ENCODE data around the gene CDC42EP5. TPM values are rescaled to one million over a fixed set of nuclear protein-coding genes. Genes with fewer than 3 reads are reported as not detected.
"Not testable (repeated sequence)": the region's sequence is repeated elsewhere in the genome, so short reads cannot be mapped to it uniquely, and the experiment has no call there.

CDC42EP5 gene
- total and polyA plus RNA-seq, 5 donors from 2014 or later, result not detected

DNA sequence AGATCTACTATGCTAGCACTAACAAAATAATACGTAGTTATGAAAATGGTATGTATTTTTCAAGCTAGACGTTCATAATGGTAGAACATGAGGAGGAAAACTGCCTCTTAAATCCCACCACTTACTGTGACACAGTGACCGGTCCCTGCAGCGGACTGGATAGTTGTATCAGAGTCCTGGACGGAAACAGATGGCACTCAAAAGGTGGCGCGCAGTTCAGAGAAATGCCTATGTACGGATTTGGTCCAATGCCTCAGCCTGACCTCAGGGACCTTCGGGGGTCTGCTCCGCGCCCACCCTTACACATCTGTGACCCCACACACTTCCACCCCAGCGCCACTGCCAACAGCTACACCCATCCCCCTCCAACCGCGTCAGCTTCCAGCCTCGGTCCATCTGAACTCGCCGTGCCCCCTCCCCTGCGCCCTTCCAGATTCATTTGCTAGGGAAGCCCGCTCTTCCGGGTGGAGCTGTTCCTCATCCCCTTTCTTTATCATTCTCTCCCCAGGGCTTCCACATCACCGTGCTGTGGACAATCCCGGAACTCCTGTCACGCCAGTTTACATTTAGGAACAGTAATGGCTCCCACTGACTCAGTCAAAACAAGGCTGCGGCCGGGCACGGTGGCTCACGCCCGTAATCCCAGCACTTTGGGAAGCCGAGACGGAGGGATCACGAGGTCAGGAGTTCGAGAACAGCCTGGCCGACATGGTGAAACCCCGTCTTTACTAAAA lies 24.9 kb downstream of the CDC42EP5 start:
- Histone ChIP-seq H3K27ac (ENCODE audit: insufficient read depth, low read length, poor library complexity, severe bottlenecking) (peak overlapping the region; percentile 97), H3K4me1 (ENCODE audit: control insufficient read depth, insufficient read depth, low read length, poor library complexity, severe bottlenecking) (peaks cover 46% of the 10 kb centered on the region), H3K4me3 (ENCODE audit: low read depth, low read length) (peak overlapping the region; percentile 90), H3K9me3 (ENCODE audit: control insufficient read depth in 2 of 2, low read length in 2 of 2) (no peaks in the 10 kb centered on the region), H3K36me3 (ENCODE audit: control insufficient read depth, insufficient read depth, low read length) (peaks cover 35% of the 10 kb centered on the region), H3K27me3 (ENCODE audit: control insufficient read depth, insufficient read depth, low read length) (no peaks in the 10 kb centered on the region)
- ATAC-seq (ENCODE audit: low read depth in 2 of 2), result peak in 1 of 2 donors; percentile 5
- peak in 2 of 3 donors; percentile 21 to 43 for DNase-seq
- peaks cover 6 to 64% (median 34%) of the 10 kb centered on the region in 4 donors for H3K4me1 Mint-ChIP-seq
- peak overlapping the region; percentile 98 to 100 (median 100) for H3K27ac Mint-ChIP-seq
- H3K36me3 Mint-ChIP-seq, result peaks cover 15% of the 10 kb centered on the region
- H3K27me3 Mint-ChIP-seq, result peaks cover 11% of the 10 kb centered on the region
- H3K9me3 Mint-ChIP-seq, result peaks cover 0 to 4% (median 0%) of the 10 kb centered on the region in 7 donors
- peak overlapping the region; percentile 93 to 98 (median 97) for H3K4me3 Mint-ChIP-seq

DNA sequence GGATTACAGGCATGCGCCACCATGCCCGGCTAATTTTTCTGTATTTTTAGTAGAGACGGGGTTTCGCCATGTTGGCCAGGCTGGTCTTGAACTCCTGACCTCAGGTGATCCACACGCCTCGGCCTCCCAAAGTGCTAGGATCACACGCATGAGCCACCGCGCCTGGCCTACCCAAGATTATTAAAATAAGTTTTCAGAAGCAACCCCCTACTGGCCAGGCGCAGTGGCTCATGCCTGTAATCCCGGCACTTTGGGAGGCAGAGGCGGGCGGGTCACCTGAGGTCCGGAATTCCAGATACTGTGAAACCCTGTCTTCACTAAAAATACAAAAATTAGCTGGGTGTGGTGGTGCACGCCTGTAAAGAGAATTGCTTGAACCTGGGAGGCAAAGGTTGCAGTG lies 26.7 kb downstream of the CDC42EP5 start:
- Histone ChIP-seq H3K4me1 (ENCODE audit: control insufficient read depth, insufficient read depth, low read length, poor library complexity, severe bottlenecking) (peaks cover 33% of the 10 kb centered on the region), H3K36me3 (ENCODE audit: control insufficient read depth, insufficient read depth, low read length) (peaks cover 17% of the 10 kb centered on the region)
- not testable (repeated sequence) for H3K9me3 Mint-ChIP-seq; H3K27ac ChIP-seq (ENCODE audit: insufficient read depth, low read length, poor library complexity, severe bottlenecking); ATAC-seq (ENCODE audit: low read depth in 2 of 2); H3K9me3 ChIP-seq (ENCODE audit: control insufficient read depth in 2 of 2, low read length in 2 of 2); H3K27me3 ChIP-seq (ENCODE audit: control insufficient read depth, insufficient read depth, low read length); DNase-seq; H3K4me3 ChIP-seq (ENCODE audit: low read depth, low read length); H3K27ac Mint-ChIP-seq
- H3K4me1 Mint-ChIP-seq, result peaks cover 5 to 48% (median 31%) of the 10 kb centered on the region in 4 donors
- H3K36me3 Mint-ChIP-seq, result peaks cover 18% of the 10 kb centered on the region
- peaks cover 11% of the 10 kb centered on the region for H3K27me3 Mint-ChIP-seq
- H3K4me3 Mint-ChIP-seq, result peak overlapping the region in 1 of 4 donors; percentile 7

DNA sequence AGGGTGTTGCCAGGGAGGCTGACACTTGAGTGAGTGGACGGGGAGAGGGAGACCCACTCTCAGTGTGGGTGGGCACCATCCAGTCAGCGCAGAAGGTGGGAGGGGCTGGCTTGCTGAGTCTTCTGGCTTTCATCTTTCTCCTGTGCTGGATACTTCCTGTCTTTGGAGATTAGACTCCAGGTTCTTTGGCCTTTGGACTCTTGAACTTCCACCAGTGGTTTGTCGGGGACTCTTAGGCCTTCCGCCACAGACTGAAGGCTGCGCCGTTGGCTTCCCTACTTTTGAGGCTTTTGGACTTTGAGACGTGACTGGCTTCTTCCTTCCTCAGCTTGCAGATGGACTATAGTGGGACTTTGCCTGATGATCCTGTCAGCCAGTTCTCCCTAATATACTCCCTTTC lies 28.4 kb downstream of the CDC42EP5 start:
- Mint-ChIP-seq H3K4me1 (peaks cover 5 to 32% (median 18%) of the 10 kb centered on the region in 4 donors), H3K27ac (peak overlapping the region in 1 of 3 donors; percentile 25), H3K36me3 (peaks cover 12% of the 10 kb centered on the region), H3K9me3 (peaks cover 0 to 4% (median 0%) of the 10 kb centered on the region in 7 donors), H3K27me3 (peaks cover 11% of the 10 kb centered on the region), H3K4me3 (peak overlapping the region in 1 of 4 donors; percentile 67)
- DNase-seq, result no peak
- H3K4me3 ChIP-seq (ENCODE audit: low read depth, low read length), result no peak overlapping the region
- H3K9me3 ChIP-seq (ENCODE audit: control insufficient read depth in 2 of 2, low read length in 2 of 2), result no peaks in the 10 kb centered on the region
- ATAC-seq (ENCODE audit: low read depth in 2 of 2), result no peak
- no peaks in the 10 kb centered on the region for H3K27me3 ChIP-seq (ENCODE audit: control insufficient read depth, insufficient read depth, low read length)
- H3K4me1 ChIP-seq (ENCODE audit: control insufficient read depth, insufficient read depth, low read length, poor library complexity, severe bottlenecking), result peaks cover 17% of the 10 kb centered on the region
- no peak overlapping the region for H3K27ac ChIP-seq (ENCODE audit: insufficient read depth, low read length, poor library complexity, severe bottlenecking)
- peaks cover 11% of the 10 kb centered on the region for H3K36me3 ChIP-seq (ENCODE audit: control insufficient read depth, insufficient read depth, low read length)

DNA sequence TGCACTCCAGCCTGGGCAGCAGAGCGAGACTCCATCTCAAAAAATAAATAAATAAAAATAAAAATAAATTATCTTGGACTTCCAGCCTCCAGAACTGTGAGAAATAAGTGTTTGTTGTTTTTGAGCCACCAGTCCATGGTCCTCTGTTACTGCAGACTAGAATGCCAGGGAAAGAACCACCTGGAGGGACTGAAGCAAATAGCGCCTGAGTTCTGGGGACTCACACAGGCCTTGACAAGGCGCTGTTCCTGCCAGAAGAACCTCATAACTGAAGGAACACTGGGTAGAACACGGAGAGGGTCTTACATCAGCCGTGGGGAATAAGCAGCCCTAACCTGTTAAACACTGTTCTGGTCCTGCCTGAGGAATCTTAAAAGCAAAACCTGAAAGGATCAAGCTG lies 32.5 kb downstream of the CDC42EP5 start:
- DNase-seq (no peak), ATAC-seq (ENCODE audit: low read depth in 2 of 2) (no peak)
- no peaks in the 10 kb centered on the region for H3K9me3 ChIP-seq (ENCODE audit: control insufficient read depth in 2 of 2, low read length in 2 of 2)
- Mint-ChIP-seq H3K4me1 (peaks cover 7 to 15% (median 10%) of the 10 kb centered on the region in 4 donors), H3K36me3 (peaks cover 12% of the 10 kb centered on the region), H3K27ac (no peak overlapping the region), H3K9me3 (no peaks in the 10 kb centered on the region), H3K27me3 (no peaks in the 10 kb centered on the region), H3K4me3 (no peak overlapping the region)
- H3K4me3 ChIP-seq (ENCODE audit: low read depth, low read length), result no peak overlapping the region
- H3K4me1 ChIP-seq (ENCODE audit: control insufficient read depth, insufficient read depth, low read length, poor library complexity, severe bottlenecking), result no peaks in the 10 kb centered on the region
- H3K27ac ChIP-seq (ENCODE audit: insufficient read depth, low read length, poor library complexity, severe bottlenecking), result no peak overlapping the region
- H3K36me3 ChIP-seq (ENCODE audit: control insufficient read depth, insufficient read depth, low read length), result peaks cover 9% of the 10 kb centered on the region
- no peaks in the 10 kb centered on the region for H3K27me3 ChIP-seq (ENCODE audit: control insufficient read depth, insufficient read depth, low read length)

DNA sequence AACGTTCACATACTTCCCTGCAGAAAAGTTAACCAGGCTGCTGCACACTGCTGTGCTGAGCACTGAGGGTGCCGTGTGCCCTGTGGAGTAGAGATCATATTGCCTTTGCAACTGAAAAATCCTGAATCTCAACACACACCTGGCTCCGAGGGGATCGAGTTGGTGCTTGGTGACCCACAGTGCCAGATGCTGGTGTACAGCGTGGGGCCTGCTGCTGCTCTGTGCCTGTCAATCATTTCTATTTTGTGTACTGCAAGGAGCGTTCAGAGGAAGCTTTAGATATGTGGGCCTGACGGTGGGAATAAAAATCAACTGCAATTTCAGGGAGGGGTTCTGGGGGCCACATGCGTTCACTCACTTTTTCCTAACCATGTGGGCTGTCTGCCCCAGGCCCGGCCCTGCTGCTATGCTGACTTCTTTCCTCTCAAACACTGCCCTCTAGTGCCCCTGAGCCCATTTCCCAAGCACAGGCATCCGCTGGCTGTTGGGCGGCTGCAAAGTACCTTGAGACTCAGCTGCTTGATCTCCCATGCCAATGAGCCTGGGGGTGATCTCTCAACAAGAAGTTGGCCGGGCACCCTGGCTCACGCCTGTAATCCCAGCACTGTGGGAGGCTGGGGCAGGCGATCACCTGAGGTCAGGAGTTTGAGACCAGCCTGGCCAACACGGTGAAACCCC lies 33.8 kb downstream of the CDC42EP5 start:
- peaks cover 7 to 23% (median 14%) of the 10 kb centered on the region in 4 donors for H3K4me1 Mint-ChIP-seq
- H3K36me3 Mint-ChIP-seq, result peaks cover 8% of the 10 kb centered on the region
- Histone ChIP-seq H3K9me3 (ENCODE audit: control insufficient read depth in 2 of 2, low read length in 2 of 2) (no peaks in the 10 kb centered on the region), H3K36me3 (ENCODE audit: control insufficient read depth, insufficient read depth, low read length) (no peaks in the 10 kb centered on the region), H3K27ac (ENCODE audit: insufficient read depth, low read length, poor library complexity, severe bottlenecking) (no peak overlapping the region), H3K4me1 (ENCODE audit: control insufficient read depth, insufficient read depth, low read length, poor library complexity, severe bottlenecking) (peaks cover 5% of the 10 kb centered on the region), H3K27me3 (ENCODE audit: control insufficient read depth, insufficient read depth, low read length) (no peaks in the 10 kb centered on the region), H3K4me3 (ENCODE audit: low read depth, low read length) (no peak overlapping the region)
- H3K27me3 Mint-ChIP-seq, result no peaks in the 10 kb centered on the region
- peak in 1 of 2 donors; percentile 39 for ATAC-seq (ENCODE audit: low read depth in 2 of 2)
- H3K27ac Mint-ChIP-seq, result peak overlapping the region in 1 of 3 donors; percentile 55
- DNase-seq, result peak in 1 of 3 donors; percentile 36
- H3K9me3 Mint-ChIP-seq, result no peaks in the 10 kb centered on the region
- H3K4me3 Mint-ChIP-seq, result no peak overlapping the region

DNA sequence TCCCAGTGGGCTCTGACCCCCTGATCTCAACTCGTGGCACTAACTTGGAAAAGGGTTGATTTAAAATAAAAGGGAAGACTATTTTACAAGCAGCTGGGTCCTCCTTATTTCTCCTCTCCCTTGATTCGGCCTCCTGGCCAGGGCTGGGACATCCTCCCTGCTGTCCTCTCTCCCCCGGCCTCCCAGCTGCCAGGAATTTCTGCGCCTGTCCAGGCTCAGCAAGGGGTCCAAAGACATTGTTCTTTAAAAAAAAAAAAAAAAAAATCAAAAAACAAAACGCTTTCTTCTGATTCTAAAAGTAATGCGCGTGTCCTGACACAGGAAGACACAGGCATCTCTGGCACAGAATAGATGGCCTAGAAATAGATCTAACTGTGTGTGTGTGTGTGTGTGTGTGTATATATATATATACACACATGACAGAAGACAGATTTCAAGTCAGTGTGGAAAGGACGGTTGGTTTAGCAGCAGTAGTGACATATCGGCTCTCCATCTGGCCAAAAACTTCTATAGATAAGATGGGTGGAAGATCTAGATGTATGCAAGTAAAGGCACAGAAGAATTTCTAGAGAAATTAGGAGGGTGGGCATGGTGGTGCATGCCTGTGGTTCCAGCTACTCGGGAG lies 36.4 kb downstream of the CDC42EP5 start:
- H3K27me3 Mint-ChIP-seq, result peaks cover 4% of the 10 kb centered on the region
- ATAC-seq (ENCODE audit: low read depth in 2 of 2), result no peak
- H3K4me3 Mint-ChIP-seq, result no peak overlapping the region
- Histone ChIP-seq H3K4me3 (ENCODE audit: low read depth, low read length) (no peak overlapping the region), H3K9me3 (ENCODE audit: control insufficient read depth in 2 of 2, low read length in 2 of 2) (no peaks in the 10 kb centered on the region), H3K36me3 (ENCODE audit: control insufficient read depth, insufficient read depth, low read length) (no peaks in the 10 kb centered on the region), H3K27me3 (ENCODE audit: control insufficient read depth, insufficient read depth, low read length) (no peaks in the 10 kb centered on the region), H3K4me1 (ENCODE audit: control insufficient read depth, insufficient read depth, low read length, poor library complexity, severe bottlenecking) (peaks cover 5% of the 10 kb centered on the region), H3K27ac (ENCODE audit: insufficient read depth, low read length, poor library complexity, severe bottlenecking) (no peak overlapping the region)
- H3K36me3 Mint-ChIP-seq, result no peaks in the 10 kb centered on the region
- H3K4me1 Mint-ChIP-seq, result peaks cover 5 to 27% (median 10%) of the 10 kb centered on the region in 4 donors
- no peaks in the 10 kb centered on the region for H3K9me3 Mint-ChIP-seq
- DNase-seq, result no peak
- peak overlapping the region in 1 of 3 donors; percentile 69 for H3K27ac Mint-ChIP-seq

DNA sequence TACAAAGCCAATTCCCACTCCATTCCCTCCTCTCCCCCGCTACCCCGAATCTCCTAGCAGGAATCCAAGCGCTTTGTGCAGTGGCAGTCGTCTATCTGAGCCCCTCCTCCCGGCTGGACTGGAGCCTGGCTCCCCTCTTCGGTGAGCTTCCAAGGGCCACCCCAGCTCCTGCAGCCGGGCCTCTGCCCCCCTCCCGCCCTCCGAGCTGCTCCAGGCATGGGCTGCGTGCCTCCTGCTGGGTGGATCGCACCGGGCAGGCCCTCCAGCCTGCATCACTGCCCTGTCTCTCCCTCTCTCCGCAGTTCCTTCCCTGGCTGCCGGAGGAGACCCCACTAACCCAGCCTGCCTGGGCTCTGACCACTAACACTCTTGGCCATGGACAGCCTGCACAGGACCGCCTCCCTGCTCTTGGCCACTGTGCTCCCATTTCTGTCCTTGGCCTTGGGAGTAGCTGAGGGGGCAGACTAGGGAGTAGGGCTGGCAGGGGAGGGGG lies 37.0 kb downstream of the CDC42EP5 start:
- H3K4me1 Mint-ChIP-seq, result peaks cover 5 to 29% (median 11%) of the 10 kb centered on the region in 4 donors
- no peak for DNase-seq

More for the DNA sequence above, 37.0 kb downstream of the CDC42EP5 start:
- H3K4me3 ChIP-seq (ENCODE audit: low read depth, low read length), result no peak overlapping the region
- Mint-ChIP-seq H3K4me3 (no peak overlapping the region), H3K27ac (peak overlapping the region in 1 of 3 donors; percentile 38), H3K27me3 (peaks cover 9% of the 10 kb centered on the region), H3K9me3 (no peaks in the 10 kb centered on the region), H3K36me3 (no peaks in the 10 kb centered on the region)
- no peaks in the 10 kb centered on the region for H3K27me3 ChIP-seq (ENCODE audit: control insufficient read depth, insufficient read depth, low read length)
- H3K9me3 ChIP-seq (ENCODE audit: control insufficient read depth in 2 of 2, low read length in 2 of 2), result no peaks in the 10 kb centered on the region
- ATAC-seq (ENCODE audit: low read depth in 2 of 2), result no peak
- no peak overlapping the region for H3K27ac ChIP-seq (ENCODE audit: insufficient read depth, low read length, poor library complexity, severe bottlenecking)
- H3K36me3 ChIP-seq (ENCODE audit: control insufficient read depth, insufficient read depth, low read length), result no peaks in the 10 kb centered on the region
- H3K4me1 ChIP-seq (ENCODE audit: control insufficient read depth, insufficient read depth, low read length, poor library complexity, severe bottlenecking), result peaks cover 6% of the 10 kb centered on the region
